Endothelial cell of umbilical vein (primary cell): ENCODE results near the gene NEAT1.
A peak's percentile ranks its signal among the peaks of the same experiment; 100 is the strongest.

Experiments
- EZH2 ChIP-seq: IDR thresholded peaks from 2 replicates; pipeline ENCODE4 v1.6.1; 2012; ENCODE audit warnings: borderline replicate concordance, low read depth, mild to moderate bottlenecking, moderate library complexity, low read length, inconsistent platforms; ENCODE audit not compliant: severe bottlenecking
- MYC ChIP-seq: IDR thresholded peaks from one replicate; pipeline ENCODE4 v1.6.1; 2011; ENCODE audit warnings: mild to moderate bottlenecking, low read depth, low read length
- POLR2A ChIP-seq: IDR thresholded peaks from 2 replicates; pipeline ENCODE4 v1.6.1; 2012; ENCODE audit warnings: low read depth, mild to moderate bottlenecking, control low read depth, low read length
- POLR2AphosphoS5 ChIP-seq: IDR thresholded peaks from 2 replicates; pipeline ENCODE4 v1.6.1; 2012; ENCODE audit warnings: low read depth, mild to moderate bottlenecking, control low read depth, low read length, moderate library complexity; ENCODE audit not compliant: insufficient read depth
- TF ChIP-seq, protein P1 (sequence below), 2 donors: IDR thresholded peaks; 1 replicate in 1 of 2; 2 replicates in 1 of 2; pipeline ENCODE4 v1.5.1; 2011; ENCODE audit warnings: low read length in 2 of 2, mild to moderate bottlenecking in 2 of 2, moderate library complexity in 2 of 2, control low read depth in 1 of 2, inconsistent platforms in 1 of 2, low read depth in 1 of 2; ENCODE audit not compliant: insufficient read depth in 1 of 2; ENCODE audit errors: extremely low read depth in 1 of 2
- TF ChIP-seq, protein P2 (sequence below): IDR thresholded peaks from 2 replicates; pipeline ENCODE4 v1.6.1; 2011; ENCODE audit not compliant: insufficient read depth, insufficient read length

DNA sequence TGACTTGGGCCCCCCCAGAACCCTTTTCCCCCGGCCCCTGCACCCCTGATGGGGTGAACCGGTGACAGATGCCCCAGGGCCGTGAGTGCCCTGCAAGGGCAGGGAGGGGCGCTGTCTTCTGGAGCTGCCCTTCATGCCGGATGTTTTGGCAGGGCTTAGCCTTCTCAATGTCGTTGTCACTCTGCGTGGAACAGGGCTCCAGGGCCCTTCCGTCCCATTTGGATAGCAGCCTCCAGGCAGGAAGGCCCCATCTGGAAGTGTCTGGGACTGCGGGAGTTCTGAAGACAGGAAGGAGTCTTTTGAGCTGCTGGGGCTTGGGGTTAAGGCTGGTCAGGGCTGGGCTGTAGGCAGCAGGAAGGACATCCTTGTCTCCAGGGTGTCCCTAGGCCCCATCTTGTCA, 31.6 kb upstream of the NEAT1 start:
- TF ChIP-seq, protein P1, sequence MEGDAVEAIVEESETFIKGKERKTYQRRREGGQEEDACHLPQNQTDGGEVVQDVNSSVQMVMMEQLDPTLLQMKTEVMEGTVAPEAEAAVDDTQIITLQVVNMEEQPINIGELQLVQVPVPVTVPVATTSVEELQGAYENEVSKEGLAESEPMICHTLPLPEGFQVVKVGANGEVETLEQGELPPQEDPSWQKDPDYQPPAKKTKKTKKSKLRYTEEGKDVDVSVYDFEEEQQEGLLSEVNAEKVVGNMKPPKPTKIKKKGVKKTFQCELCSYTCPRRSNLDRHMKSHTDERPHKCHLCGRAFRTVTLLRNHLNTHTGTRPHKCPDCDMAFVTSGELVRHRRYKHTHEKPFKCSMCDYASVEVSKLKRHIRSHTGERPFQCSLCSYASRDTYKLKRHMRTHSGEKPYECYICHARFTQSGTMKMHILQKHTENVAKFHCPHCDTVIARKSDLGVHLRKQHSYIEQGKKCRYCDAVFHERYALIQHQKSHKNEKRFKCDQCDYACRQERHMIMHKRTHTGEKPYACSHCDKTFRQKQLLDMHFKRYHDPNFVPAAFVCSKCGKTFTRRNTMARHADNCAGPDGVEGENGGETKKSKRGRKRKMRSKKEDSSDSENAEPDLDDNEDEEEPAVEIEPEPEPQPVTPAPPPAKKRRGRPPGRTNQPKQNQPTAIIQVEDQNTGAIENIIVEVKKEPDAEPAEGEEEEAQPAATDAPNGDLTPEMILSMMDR (IDR thresholded peaks at IDR 0.05; ENCODE audit: extremely low read depth in 1 of 2, insufficient read depth in 1 of 2, low read depth in 1 of 2, low read length in 2 of 2): peak in 1 of 2 donors; percentile 7
- TF ChIP-seq, protein P2, sequence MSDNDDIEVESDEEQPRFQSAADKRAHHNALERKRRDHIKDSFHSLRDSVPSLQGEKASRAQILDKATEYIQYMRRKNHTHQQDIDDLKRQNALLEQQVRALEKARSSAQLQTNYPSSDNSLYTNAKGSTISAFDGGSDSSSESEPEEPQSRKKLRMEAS: no peak
- TF ChIP-seq POLR2A (no peak), MYC (no peak), EZH2 (no peak), POLR2AphosphoS5 (no peak)
